SK-N-SH (cell line): ENCODE results near the gene SMARCA1.

Experiments used
- EP300 ChIP-seq, 2 experiments: IDR thresholded peaks; 2 replicates each; pipeline versions ENCODE4 v1.4.0 to v1.6.1; 2012; ENCODE audit warnings: borderline replicate concordance in 1 of 2, low read depth in 1 of 2, low read length in 1 of 2
- EZH2phosphoT487 ChIP-seq: fragments of 200-600 bp; sonication (generic); IDR thresholded peaks from 2 replicates; pipeline ENCODE4 v1.6.1; 2017; ENCODE audit warnings: low read depth, mixed run types, mild to moderate bottlenecking, antibody characterized with exemption, moderate library complexity, borderline replicate concordance
- FOXM1 ChIP-seq: IDR thresholded peaks from 2 replicates; pipeline ENCODE4 v1.4.0; 2012; ENCODE audit warnings: low read depth, mild to moderate bottlenecking
- GABPA ChIP-seq: IDR thresholded peaks from 2 replicates; pipeline ENCODE4 v1.4.0; 2012; ENCODE audit warnings: low read depth, mild to moderate bottlenecking
- JUND ChIP-seq: IDR thresholded peaks from 2 replicates; pipeline ENCODE4 v1.4.0; 2012
- NFIC ChIP-seq: IDR thresholded peaks from 2 replicates; pipeline ENCODE4 v1.4.0; 2012; ENCODE audit warnings: borderline replicate concordance
- POLR2AphosphoS5 ChIP-seq: IDR thresholded peaks from 2 replicates; pipeline ENCODE4 v1.6.1; 2012; ENCODE audit warnings: low read depth, low read length
- RAD21 ChIP-seq: IDR thresholded peaks from 2 replicates; pipeline ENCODE4 v1.6.1; 2012; ENCODE audit warnings: mild to moderate bottlenecking, low read length
- SIN3A ChIP-seq: IDR thresholded peaks from 2 replicates; pipeline ENCODE4 v1.6.1; 2012; ENCODE audit warnings: low read depth, mild to moderate bottlenecking, low read length, moderate library complexity, borderline replicate concordance
- TEAD4 ChIP-seq: IDR thresholded peaks from 2 replicates; pipeline ENCODE4 v1.4.0; 2012; ENCODE audit warnings: mild to moderate bottlenecking, borderline replicate concordance; ENCODE audit not compliant: insufficient read depth
- YY1 ChIP-seq: IDR thresholded peaks from 2 replicates; pipeline ENCODE4 v1.4.0; 2012; ENCODE audit warnings: low read depth, mild to moderate bottlenecking
- TF ChIP-seq, protein P1 (sequence below): fragments of 200-600 bp; sonication (generic); IDR thresholded peaks from 2 replicates; pipeline ENCODE4 v1.6.1; 2017; ENCODE audit warnings: antibody characterized with exemption, mild to moderate bottlenecking, moderate library complexity
- TF ChIP-seq, protein P2 (sequence below): IDR thresholded peaks from 2 replicates; pipeline ENCODE4 v1.4.0; 2012; ENCODE audit warnings: low read depth
- TF ChIP-seq, protein P3 (sequence below): IDR thresholded peaks from 2 replicates; pipeline ENCODE4 v1.4.0; 2012; ENCODE audit warnings: low read depth, borderline replicate concordance

DNA sequence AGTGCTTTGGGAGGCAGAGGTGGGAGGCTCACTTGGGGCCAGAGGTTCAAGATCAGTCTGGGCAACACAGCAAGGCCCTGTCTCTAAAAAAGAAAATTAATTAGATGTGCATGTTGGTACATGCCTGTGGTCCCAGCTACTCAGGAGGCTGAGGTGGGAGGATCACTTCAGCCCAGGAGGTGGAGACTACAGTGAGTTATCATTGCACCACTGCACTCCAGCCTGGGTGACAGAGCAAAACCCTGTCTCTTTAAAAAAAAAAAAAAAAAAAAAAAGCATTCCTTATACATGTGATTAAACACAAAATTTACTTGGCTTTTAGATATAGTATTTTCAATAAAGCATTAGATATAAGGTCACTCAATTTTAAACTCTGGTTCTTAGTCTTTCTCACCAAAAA lies 34.9 kb downstream of the SMARCA1 start:
- TF ChIP-seq, protein P1, sequence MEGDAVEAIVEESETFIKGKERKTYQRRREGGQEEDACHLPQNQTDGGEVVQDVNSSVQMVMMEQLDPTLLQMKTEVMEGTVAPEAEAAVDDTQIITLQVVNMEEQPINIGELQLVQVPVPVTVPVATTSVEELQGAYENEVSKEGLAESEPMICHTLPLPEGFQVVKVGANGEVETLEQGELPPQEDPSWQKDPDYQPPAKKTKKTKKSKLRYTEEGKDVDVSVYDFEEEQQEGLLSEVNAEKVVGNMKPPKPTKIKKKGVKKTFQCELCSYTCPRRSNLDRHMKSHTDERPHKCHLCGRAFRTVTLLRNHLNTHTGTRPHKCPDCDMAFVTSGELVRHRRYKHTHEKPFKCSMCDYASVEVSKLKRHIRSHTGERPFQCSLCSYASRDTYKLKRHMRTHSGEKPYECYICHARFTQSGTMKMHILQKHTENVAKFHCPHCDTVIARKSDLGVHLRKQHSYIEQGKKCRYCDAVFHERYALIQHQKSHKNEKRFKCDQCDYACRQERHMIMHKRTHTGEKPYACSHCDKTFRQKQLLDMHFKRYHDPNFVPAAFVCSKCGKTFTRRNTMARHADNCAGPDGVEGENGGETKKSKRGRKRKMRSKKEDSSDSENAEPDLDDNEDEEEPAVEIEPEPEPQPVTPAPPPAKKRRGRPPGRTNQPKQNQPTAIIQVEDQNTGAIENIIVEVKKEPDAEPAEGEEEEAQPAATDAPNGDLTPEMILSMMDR = no peak
- TF ChIP-seq EP300 (IDR thresholded peaks at IDR 0.05; ENCODE audit: borderline replicate concordance in 1 of 2, low read depth in 1 of 2, low read length in 1 of 2) (no peak), EZH2phosphoT487 (no peak), SIN3A (no peak), POLR2AphosphoS5 (no peak), YY1 (no peak), FOXM1 (no peak), RAD21 (no peak), NFIC (no peak), TEAD4 (no peak), JUND (no peak), GABPA (no peak)
- TF ChIP-seq, protein P2, sequence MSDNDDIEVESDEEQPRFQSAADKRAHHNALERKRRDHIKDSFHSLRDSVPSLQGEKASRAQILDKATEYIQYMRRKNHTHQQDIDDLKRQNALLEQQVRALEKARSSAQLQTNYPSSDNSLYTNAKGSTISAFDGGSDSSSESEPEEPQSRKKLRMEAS = no peak
- TF ChIP-seq, protein P3, sequence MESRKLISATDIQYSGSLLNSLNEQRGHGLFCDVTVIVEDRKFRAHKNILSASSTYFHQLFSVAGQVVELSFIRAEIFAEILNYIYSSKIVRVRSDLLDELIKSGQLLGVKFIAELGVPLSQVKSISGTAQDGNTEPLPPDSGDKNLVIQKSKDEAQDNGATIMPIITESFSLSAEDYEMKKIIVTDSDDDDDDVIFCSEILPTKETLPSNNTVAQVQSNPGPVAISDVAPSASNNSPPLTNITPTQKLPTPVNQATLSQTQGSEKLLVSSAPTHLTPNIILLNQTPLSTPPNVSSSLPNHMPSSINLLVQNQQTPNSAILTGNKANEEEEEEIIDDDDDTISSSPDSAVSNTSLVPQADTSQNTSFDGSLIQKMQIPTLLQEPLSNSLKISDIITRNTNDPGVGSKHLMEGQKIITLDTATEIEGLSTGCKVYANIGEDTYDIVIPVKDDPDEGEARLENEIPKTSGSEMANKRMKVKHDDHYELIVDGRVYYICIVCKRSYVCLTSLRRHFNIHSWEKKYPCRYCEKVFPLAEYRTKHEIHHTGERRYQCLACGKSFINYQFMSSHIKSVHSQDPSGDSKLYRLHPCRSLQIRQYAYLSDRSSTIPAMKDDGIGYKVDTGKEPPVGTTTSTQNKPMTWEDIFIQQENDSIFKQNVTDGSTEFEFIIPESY = no peak
